ENCODE results near the gene GPATCH3. TPM values are rescaled to one million over a fixed set of nuclear protein-coding genes. Genes with fewer than 3 reads are reported as not detected.
"Not testable (repeated sequence)": the region's sequence is repeated elsewhere in the genome, so short reads cannot be mapped to it uniquely, and the experiment has no call there.

The GPATCH3 gene
- total RNA-seq, 1 donor from 2014 or later, result 23.4 TPM

- no peak for TF ChIP-seq CTCF (IDR thresholded peaks at IDR 0.05; ENCODE audit: unreplicated experiment)
- H3K27me3 Mint-ChIP-seq (ENCODE audit: unreplicated experiment), result no peaks in the 10 kb centered on the region
- H3K36me3 Mint-ChIP-seq (ENCODE audit: low read depth, unreplicated experiment), result peaks cover 8% of the 10 kb centered on the region
Observed at GRCh38 chr1:26874896-26875295, 25.4 kb downstream of the GPATCH3 start.

GRCh38 chr1:26873097-26873496 is 27.2 kb downstream of the GPATCH3 start:
- not testable (repeated sequence) for H3K36me3 Mint-ChIP-seq (ENCODE audit: low read depth, unreplicated experiment); H3K4me3 Mint-ChIP-seq (ENCODE audit: unreplicated experiment); H3K27me3 Mint-ChIP-seq (ENCODE audit: unreplicated experiment); H3K9me3 Mint-ChIP-seq (ENCODE audit: unreplicated experiment); H3K4me1 Mint-ChIP-seq (ENCODE audit: unreplicated experiment); DNase-seq (ENCODE audit: low spot score); H3K27ac Mint-ChIP-seq (ENCODE audit: unreplicated experiment)

More at GRCh38 chr1:26874896-26875295, 25.4 kb downstream of the GPATCH3 start:
- no peak overlapping the region for H3K4me3 Mint-ChIP-seq (ENCODE audit: unreplicated experiment)
- H3K9me3 Mint-ChIP-seq (ENCODE audit: unreplicated experiment), result no peaks in the 10 kb centered on the region
- H3K4me1 Mint-ChIP-seq (ENCODE audit: unreplicated experiment), result no peaks in the 10 kb centered on the region
- no peak for DNase-seq (ENCODE audit: low spot score)
- no peak overlapping the region for H3K27ac Mint-ChIP-seq (ENCODE audit: unreplicated experiment)

DNA sequence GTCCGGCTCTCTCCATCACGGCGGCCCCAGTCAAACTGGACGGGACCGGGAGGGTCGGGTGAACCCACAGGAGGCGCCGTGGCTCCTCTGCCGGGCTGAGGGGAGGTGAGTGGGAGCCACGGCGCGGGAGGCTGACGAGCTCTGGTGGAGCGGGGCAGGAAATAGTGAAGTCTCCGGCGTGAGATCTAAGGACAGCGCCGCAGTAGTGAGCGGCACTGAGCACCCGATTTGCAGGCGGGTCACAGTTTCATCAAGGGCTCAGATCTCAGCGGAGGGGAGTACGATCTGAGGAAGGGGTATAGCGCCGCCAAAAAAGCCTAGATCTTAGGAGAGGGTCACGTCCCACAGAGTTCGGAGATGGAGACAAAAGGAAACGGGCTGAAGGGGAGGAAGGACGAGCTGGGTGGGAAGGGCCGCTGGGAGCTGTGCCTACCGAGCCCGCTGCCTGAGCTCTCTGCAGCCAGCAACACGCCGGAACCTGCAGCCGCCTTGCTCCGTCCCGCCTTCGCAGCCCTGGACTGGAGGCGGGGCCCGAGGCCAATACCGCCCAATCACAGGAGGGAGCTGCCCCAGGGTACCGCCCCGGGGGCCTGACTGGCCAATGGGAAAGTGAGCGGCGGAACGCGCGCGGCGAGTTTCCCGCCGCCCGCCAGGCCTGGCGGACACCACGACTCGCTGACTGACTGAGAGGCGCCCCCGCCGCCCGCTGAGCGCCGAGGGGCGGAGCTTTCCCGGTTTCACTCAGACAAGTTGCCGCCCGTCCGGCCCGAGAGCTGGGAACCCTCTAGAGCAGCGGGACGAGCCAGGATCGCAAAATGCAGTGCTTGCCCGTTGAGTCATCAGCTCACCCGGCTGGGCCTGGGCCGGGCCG is 35.4 kb downstream of the GPATCH3 start:
- H3K4me1 Mint-ChIP-seq (ENCODE audit: unreplicated experiment), result peaks cover 7% of the 10 kb centered on the region
- H3K36me3 Mint-ChIP-seq (ENCODE audit: low read depth, unreplicated experiment), result no peaks in the 10 kb centered on the region
- H3K27me3 Mint-ChIP-seq (ENCODE audit: unreplicated experiment), result peaks cover 10% of the 10 kb centered on the region
- peak overlapping the region; percentile 84 for H3K27ac Mint-ChIP-seq (ENCODE audit: unreplicated experiment)
- no peaks in the 10 kb centered on the region for H3K9me3 Mint-ChIP-seq (ENCODE audit: unreplicated experiment)
- no peak for TF ChIP-seq CTCF (IDR thresholded peaks at IDR 0.05; ENCODE audit: unreplicated experiment)
- H3K4me3 Mint-ChIP-seq (ENCODE audit: unreplicated experiment), result peak overlapping the region; percentile 95
- peak; percentile 97 for DNase-seq (ENCODE audit: low spot score)

DNA sequence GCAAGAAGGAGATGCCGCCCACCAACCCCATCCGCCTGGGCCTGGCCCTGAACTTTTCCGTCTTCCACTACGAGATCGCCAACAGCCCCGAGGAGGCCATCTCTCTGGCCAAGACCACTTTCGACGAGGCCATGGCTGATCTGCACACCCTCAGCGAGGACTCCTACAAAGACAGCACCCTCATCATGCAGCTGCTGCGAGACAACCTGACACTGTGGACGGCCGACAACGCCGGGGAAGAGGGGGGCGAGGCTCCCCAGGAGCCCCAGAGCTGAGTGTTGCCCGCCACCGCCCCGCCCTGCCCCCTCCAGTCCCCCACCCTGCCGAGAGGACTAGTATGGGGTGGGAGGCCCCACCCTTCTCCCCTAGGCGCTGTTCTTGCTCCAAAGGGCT is 36.6 kb downstream of the GPATCH3 start:
- Mint-ChIP-seq H3K4me1 (ENCODE audit: unreplicated experiment) (peaks cover 7% of the 10 kb centered on the region), H3K27ac (ENCODE audit: unreplicated experiment) (no peak overlapping the region), H3K9me3 (ENCODE audit: unreplicated experiment) (no peaks in the 10 kb centered on the region), H3K27me3 (ENCODE audit: unreplicated experiment) (peaks cover 10% of the 10 kb centered on the region), H3K4me3 (ENCODE audit: unreplicated experiment) (no peak overlapping the region), H3K36me3 (ENCODE audit: low read depth, unreplicated experiment) (no peaks in the 10 kb centered on the region)
- no peak for TF ChIP-seq CTCF (IDR thresholded peaks at IDR 0.05; ENCODE audit: unreplicated experiment)
- no peak for DNase-seq (ENCODE audit: low spot score)

- Mint-ChIP-seq H3K27ac (ENCODE audit: unreplicated experiment) (no peak within 1 kb of the TSS), H3K36me3 (ENCODE audit: low read depth, unreplicated experiment) (no peaks in the 10 kb centered on the region), H3K9me3 (ENCODE audit: unreplicated experiment) (no peaks in the 10 kb centered on the region), H3K27me3 (ENCODE audit: unreplicated experiment) (peaks cover 10% of the 10 kb centered on the region), H3K4me3 (ENCODE audit: unreplicated experiment) (no peak within 1 kb of the TSS), H3K4me1 (ENCODE audit: unreplicated experiment) (peaks cover 7% of the 10 kb centered on the region)
- TF ChIP-seq CTCF (IDR thresholded peaks at IDR 0.05; ENCODE audit: unreplicated experiment), result peak; percentile 24
- peak; percentile 33 for DNase-seq (ENCODE audit: low spot score)
Observed at GRCh38 chr1:26862781-26863684, 37.2 kb downstream of the GPATCH3 start, which contains the start of gene SFN. SFN (plus strand) TSS chr1:26863149; CDS start chr1:26863213, 64 bp downstream.
